Stimulated activated effector memory CD8-positive, alpha-beta T cell treated with anti-CD3 and anti-CD28 coated beads, Interleukin-12 subunit alpha, Interleukin-12 subunit beta, amount 100 ng/mL, for 72 hours (primary cell): ENCODE data around the gene LAMC3.

Experiments
- ATAC-seq: fragments of 150-1000 bp; cut with Tn5 transposase; 2 replicates; pipeline ENCODE4 v1.10.0; 2021
- DNase-seq, 2 donors: peaks; one replicate each; pipeline ENCODE4 v3.0.0; 2021 to 2022; ENCODE audit warnings: low spot score in 2 of 2
- H3K27ac Mint-ChIP-seq: one replicate; pipeline ENCODE4 v1.8.0; 2022; ENCODE audit warnings: mild to moderate bottlenecking, mixed read lengths
- H3K36me3 Mint-ChIP-seq: one replicate; pipeline ENCODE4 v1.8.0; 2022; ENCODE audit warnings: mild to moderate bottlenecking, mixed read lengths
- H3K4me1 Mint-ChIP-seq: one replicate; pipeline ENCODE4 v1.8.0; 2022; ENCODE audit warnings: mixed read lengths
- H3K4me3 Mint-ChIP-seq: one replicate; pipeline ENCODE4 v1.8.0; 2022; ENCODE audit warnings: mild to moderate bottlenecking, mixed read lengths
- H3K9me3 Mint-ChIP-seq: one replicate; pipeline ENCODE4 v1.8.0; 2022; ENCODE audit warnings: mixed read lengths

The LAMC3 gene

DNA sequence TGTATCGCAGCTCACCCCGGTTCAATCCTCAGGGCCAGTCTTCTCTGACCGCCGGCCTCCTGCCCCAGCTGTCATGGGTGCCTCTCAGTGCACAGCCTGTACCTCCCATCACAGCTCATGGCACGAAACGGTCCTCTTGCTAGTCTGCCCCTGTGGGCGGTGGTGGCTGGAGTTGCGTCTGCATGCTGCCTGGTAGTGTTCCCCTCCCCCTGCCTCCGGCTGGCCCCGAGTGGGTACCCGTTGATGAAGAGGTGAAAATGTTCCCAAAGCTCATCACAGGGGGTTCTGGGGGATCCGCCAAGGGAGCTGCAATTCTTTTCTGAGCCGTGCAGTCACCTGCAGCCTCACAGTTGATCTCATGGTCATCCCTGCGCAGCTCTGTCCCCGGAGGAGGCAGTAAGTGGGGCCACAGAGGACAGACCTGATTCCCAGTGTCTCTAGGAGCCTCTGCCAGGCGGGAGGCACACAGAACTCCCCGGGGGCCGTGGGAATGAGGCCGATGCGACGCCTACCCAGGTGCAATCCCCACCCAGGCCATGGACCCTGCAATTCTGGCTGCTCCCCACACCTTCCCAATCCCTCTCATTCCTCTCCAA, 35.2 kb upstream of the LAMC3 start:
- Mint-ChIP-seq H3K4me3 (no peak overlapping the region), H3K9me3 (no peaks in the 10 kb centered on the region), H3K36me3 (no peaks in the 10 kb centered on the region), H3K27ac (no peak overlapping the region), H3K4me1 (peaks cover 9% of the 10 kb centered on the region)
- ATAC-seq (no peak), DNase-seq (no peak)

GRCh38 chr9:130974697-130975096, 34.3 kb upstream of the LAMC3 start:
- ATAC-seq, result no peak
- no peak for DNase-seq
- no peak overlapping the region for H3K4me3 Mint-ChIP-seq
- no peak overlapping the region for H3K27ac Mint-ChIP-seq
- no peaks in the 10 kb centered on the region for H3K36me3 Mint-ChIP-seq
- H3K4me1 Mint-ChIP-seq, result peaks cover 9% of the 10 kb centered on the region
- no peaks in the 10 kb centered on the region for H3K9me3 Mint-ChIP-seq

- ATAC-seq, result no peak
- Mint-ChIP-seq H3K9me3 (no peaks in the 10 kb centered on the region), H3K36me3 (no peaks in the 10 kb centered on the region), H3K4me1 (peaks cover 9% of the 10 kb centered on the region), H3K27ac (no peak overlapping the region), H3K4me3 (no peak overlapping the region)
- DNase-seq, result no peak
These were observed 33.8 kb upstream of the LAMC3 start for GRCh38 chr9:130975156-130975555.

DNA sequence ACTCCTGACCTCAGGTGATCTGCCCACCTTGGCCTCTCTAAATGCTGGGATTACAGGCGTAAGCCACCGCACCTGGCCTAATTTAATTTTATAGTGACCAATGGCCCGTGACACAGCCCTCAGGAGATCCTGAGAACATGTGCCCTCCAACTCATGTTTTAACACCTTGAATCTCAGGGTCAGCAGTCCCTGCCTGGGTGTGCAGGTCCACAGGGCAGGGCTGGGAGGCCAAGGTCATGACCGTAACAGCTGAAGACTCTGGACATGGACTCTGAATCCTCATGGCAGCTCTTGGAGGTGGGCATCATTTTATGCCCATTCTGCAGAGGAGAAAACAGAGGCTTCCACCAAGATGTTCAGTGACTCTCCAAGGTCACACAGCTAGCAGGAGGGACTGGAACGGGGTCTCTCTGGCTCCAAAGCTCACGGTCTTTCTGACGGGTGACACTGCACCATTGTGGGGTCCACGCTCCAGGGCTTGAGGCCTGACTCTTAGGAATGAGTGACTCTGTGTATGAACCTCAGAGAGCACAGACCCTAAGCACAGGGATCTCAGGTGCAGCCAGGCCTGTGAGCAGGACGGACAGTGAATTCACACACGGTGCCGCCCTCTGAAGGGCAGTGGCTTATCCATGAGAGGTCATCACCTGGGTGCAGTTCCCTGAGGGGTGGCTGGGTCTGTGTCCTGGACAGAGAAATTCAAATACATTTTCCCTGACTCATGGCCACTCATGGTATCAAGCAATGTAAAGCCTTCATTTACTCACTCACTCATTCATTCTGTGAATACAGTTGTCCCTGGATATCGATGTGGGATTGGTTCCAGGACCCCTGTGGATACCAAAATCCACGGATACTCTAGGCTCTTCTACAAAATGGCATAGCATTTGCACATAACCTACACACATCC, 32.8 kb upstream of the LAMC3 start:
- ATAC-seq (no peak), DNase-seq (no peak)
- no peaks in the 10 kb centered on the region for H3K36me3 Mint-ChIP-seq
- no peak overlapping the region for H3K4me3 Mint-ChIP-seq
- H3K9me3 Mint-ChIP-seq, result no peaks in the 10 kb centered on the region
- no peak overlapping the region for H3K27ac Mint-ChIP-seq
- H3K4me1 Mint-ChIP-seq, result peaks cover 9% of the 10 kb centered on the region

- Mint-ChIP-seq H3K9me3 (no peaks in the 10 kb centered on the region), H3K27ac (no peak overlapping the region), H3K4me1 (no peaks in the 10 kb centered on the region), H3K4me3 (no peak overlapping the region), H3K36me3 (no peaks in the 10 kb centered on the region)
- DNase-seq (no peak), ATAC-seq (no peak)
These were observed 31.2 kb upstream of the LAMC3 start for GRCh38 chr9:130977811-130978221.

DNA sequence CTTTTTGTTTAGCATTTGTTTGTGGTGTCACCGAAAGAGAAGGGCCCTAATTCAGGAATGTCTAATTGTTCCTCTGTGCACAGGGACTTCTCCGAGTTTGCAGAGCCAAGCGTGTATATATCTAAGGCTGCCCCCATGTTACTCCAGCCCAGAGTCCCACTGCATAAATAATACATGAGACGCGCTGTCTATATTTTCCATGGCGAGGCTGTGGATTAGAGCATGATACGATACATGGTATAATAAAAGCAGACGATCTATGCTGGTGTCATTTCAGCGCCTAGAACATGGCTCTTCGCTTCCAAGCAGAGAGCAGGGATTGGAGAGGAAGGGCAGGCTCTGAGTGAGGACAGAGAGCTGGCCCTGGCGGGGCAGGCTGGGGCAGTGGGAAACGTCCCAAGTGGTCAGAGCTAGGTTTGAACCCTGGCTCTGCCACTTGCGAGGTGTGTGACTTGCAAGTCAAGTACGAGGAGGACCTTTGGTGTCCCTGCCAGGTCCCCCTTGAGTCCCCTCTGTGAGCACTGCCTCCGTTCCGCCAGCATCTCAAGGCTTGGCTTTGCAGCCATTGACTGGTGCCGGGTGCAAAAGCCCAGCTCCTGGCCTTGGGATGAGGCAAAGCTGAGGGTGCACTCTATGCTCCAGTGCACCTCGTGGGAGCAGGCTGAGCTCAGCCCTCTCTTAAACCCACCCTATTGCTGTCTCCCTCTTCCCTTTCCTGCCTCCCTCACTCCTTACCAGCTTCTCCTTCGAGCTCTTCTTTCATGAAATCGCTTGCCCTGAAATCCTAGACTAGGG, 29.2 kb upstream of the LAMC3 start:
- H3K9me3 Mint-ChIP-seq, result no peaks in the 10 kb centered on the region
- no peak for ATAC-seq

GRCh38 chr9:130980526-130980925, 28.4 kb upstream of the LAMC3 start:
- no peak for ATAC-seq
- H3K9me3 Mint-ChIP-seq, result no peaks in the 10 kb centered on the region

More for the DNA sequence above, 29.2 kb upstream of the LAMC3 start:
- Mint-ChIP-seq H3K4me3 (no peak overlapping the region), H3K4me1 (no peaks in the 10 kb centered on the region), H3K27ac (no peak overlapping the region), H3K36me3 (no peaks in the 10 kb centered on the region)
- DNase-seq, result no peak

DNA sequence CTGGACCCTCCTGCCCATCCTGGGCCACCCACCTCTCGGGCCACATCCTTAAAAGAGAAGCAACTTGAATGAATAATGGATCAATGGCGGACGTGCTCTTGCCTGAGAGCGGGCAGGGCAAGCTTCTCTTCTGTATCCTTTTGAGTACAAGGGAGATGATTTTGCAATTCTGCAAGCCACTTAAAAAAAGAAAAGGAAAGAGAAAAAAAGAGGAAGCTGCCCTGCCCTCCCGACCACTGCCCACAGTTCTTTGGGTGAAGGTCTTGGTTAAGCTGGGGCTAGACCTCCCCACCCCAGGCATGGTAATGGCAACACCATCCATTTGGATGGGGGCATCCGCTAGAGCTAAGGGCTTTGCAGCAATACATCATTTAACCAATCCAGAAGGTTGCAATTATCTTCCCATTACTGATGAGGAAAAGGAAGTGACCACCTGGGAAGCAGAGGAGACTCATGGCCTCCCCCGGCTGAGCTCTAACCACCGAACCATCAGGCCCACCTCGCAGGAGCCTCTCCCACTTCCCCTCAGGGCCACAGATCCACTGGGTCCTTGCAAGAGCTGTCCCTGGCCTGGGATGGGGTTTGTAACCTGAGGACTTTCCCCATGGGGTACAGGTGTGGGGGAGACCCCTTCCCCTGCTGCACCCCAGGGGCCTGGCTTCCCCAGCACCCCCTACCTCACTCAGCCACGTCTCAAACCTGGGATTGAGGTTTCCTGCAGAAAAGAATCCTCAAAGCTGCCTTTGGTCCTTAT, 27.8 kb upstream of the LAMC3 start:
- no peak overlapping the region for H3K4me3 Mint-ChIP-seq
- DNase-seq, result no peak
- H3K9me3 Mint-ChIP-seq, result no peaks in the 10 kb centered on the region
- H3K4me1 Mint-ChIP-seq, result no peaks in the 10 kb centered on the region
- H3K36me3 Mint-ChIP-seq, result no peaks in the 10 kb centered on the region
- H3K27ac Mint-ChIP-seq, result no peak overlapping the region
- ATAC-seq, result no peak

More at GRCh38 chr9:130980526-130980925, 28.4 kb upstream of the LAMC3 start:
- no peaks in the 10 kb centered on the region for H3K36me3 Mint-ChIP-seq
- H3K4me3 Mint-ChIP-seq, result no peak overlapping the region
- DNase-seq, result no peak
- no peaks in the 10 kb centered on the region for H3K4me1 Mint-ChIP-seq
- H3K27ac Mint-ChIP-seq, result no peak overlapping the region

DNA sequence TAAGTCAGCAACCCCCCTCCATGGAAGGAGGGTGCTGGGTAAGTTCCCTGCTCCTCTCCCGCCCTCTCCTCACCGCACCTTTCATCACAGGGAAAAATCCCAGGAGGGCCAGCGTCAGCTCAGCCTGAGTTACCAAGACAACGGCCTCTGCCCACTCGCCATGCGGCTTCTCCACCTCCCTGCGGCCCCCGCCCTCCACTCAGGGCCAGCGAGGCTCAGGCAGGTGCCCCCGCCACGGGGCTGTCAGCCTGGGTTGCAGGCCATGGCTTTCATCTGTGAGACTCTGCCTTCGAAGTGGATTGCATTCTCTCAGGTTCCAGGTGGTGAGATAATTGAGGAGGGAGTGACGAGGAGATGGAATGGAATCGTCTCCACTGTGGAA, 27.2 kb upstream of the LAMC3 start:
- Mint-ChIP-seq H3K4me1 (no peaks in the 10 kb centered on the region), H3K9me3 (no peaks in the 10 kb centered on the region), H3K36me3 (no peaks in the 10 kb centered on the region), H3K27ac (no peak overlapping the region), H3K4me3 (no peak overlapping the region)
- no peak for ATAC-seq
- no peak for DNase-seq

- DNase-seq (no peak), ATAC-seq (peak; percentile 24)
- Mint-ChIP-seq H3K27ac (no peak overlapping the region), H3K4me3 (no peak overlapping the region), H3K36me3 (no peaks in the 10 kb centered on the region), H3K4me1 (no peaks in the 10 kb centered on the region), H3K9me3 (no peaks in the 10 kb centered on the region)
These were observed 26.2 kb upstream of the LAMC3 start for GRCh38 chr9:130982636-130983358.

GRCh38 chr9:130983359-130983670, 25.7 kb upstream of the LAMC3 start:
- Mint-ChIP-seq H3K36me3 (no peaks in the 10 kb centered on the region), H3K4me1 (no peaks in the 10 kb centered on the region), H3K27ac (no peak overlapping the region), H3K9me3 (no peaks in the 10 kb centered on the region), H3K4me3 (no peak overlapping the region)
- ATAC-seq, result no peak
- DNase-seq, result no peak

- no peak for DNase-seq
- Mint-ChIP-seq H3K27ac (no peak overlapping the region), H3K36me3 (no peaks in the 10 kb centered on the region), H3K9me3 (no peaks in the 10 kb centered on the region), H3K4me3 (no peak overlapping the region), H3K4me1 (no peaks in the 10 kb centered on the region)
- no peak for ATAC-seq
These were observed 25.0 kb upstream of the LAMC3 start for GRCh38 chr9:130983970-130984369.

DNA sequence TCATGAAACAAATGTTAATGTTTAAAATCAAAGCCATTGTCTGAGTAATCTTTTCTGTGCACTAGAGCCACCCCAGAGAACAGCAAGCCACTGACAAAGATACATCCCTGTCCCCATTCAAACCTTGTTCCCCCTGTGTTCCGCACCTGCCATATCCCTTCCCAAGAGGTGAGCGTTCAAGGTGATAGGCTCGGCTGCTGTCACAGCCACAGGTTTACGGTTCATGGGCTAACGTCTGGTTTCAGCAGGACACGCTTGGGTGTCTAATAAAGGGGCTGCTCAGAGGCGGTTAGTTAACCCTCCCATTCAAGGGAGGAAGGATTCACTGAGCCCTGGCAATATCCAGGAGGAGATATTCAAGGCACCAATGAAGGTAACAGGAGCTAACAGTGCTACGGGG, 24.5 kb upstream of the LAMC3 start:
- no peak overlapping the region for H3K27ac Mint-ChIP-seq
- no peak for ATAC-seq
- no peaks in the 10 kb centered on the region for H3K9me3 Mint-ChIP-seq
- H3K4me3 Mint-ChIP-seq, result no peak overlapping the region
- no peaks in the 10 kb centered on the region for H3K36me3 Mint-ChIP-seq
- no peaks in the 10 kb centered on the region for H3K4me1 Mint-ChIP-seq
- DNase-seq, result no peak

GRCh38 chr9:130985029-130985428, 23.9 kb upstream of the LAMC3 start:
- H3K36me3 Mint-ChIP-seq, result no peaks in the 10 kb centered on the region
- H3K27ac Mint-ChIP-seq, result no peak overlapping the region
- DNase-seq, result no peak
- no peak overlapping the region for H3K4me3 Mint-ChIP-seq
- H3K4me1 Mint-ChIP-seq, result no peaks in the 10 kb centered on the region
- no peaks in the 10 kb centered on the region for H3K9me3 Mint-ChIP-seq
- ATAC-seq, result no peak
